H7 (cell line): ENCODE measurements around the gene KIFC1. TPM values are rescaled to one million over a fixed set of nuclear protein-coding genes. Genes with fewer than 3 reads are reported as not detected.
A peak's percentile ranks its signal among the peaks of the same experiment; 100 is the strongest.

Experiments used
- DNase-seq: peaks from one replicate; pipeline ENCODE4 v3.0.0; 2012
- H3K27me3 ChIP-seq: 2 replicates; pipeline ENCODE4 v1.6.0; 2011; ENCODE audit warnings: mild to moderate bottlenecking, low read length; ENCODE audit not compliant: control insufficient read depth, insufficient read depth
- H3K36me3 ChIP-seq: replicated peaks from 2 replicates; pipeline ENCODE4 v1.5.1; 2011; ENCODE audit warnings: low read length; ENCODE audit not compliant: control insufficient read depth, insufficient read depth
- H3K4me3 ChIP-seq: 2 replicates; pipeline ENCODE4 v1.5.1; 2011; ENCODE audit warnings: low read depth, mild to moderate bottlenecking, control low read depth, low read length, moderate library complexity; ENCODE audit not compliant: insufficient read depth
- total RNA-seq: library from RNA; depleted of rRNA; stranded (reverse); fragments of >200 nt; shearing (Covaris generic); gene quantifications from 2 replicates; pipeline ENCODE4 v1.2.3, GENCODE V29; 2014; rRNA removed

KIFC1 gene
- total RNA-seq, 1 experiment from 2014 or later = 101 TPM

- H3K4me3 ChIP-seq = no peak overlapping the region
- H3K27me3 ChIP-seq = no peaks in the 10 kb centered on the region
- peak; percentile 37 for DNase-seq
- H3K36me3 ChIP-seq = peaks cover 36% of the 10 kb centered on the region
Measured at GRCh38 chr6:33450434-33450833, 58.8 kb downstream of the KIFC1 start.

GRCh38 chr6:33451606-33452005, 60.0 kb downstream of the KIFC1 start:
- Histone ChIP-seq H3K36me3 (peaks cover 34% of the 10 kb centered on the region), H3K27me3 (no peaks in the 10 kb centered on the region), H3K4me3 (no peak overlapping the region)
- no peak for DNase-seq

GRCh38 chr6:33452496-33452895, 60.9 kb downstream of the KIFC1 start:
- no peak overlapping the region for H3K4me3 ChIP-seq
- H3K36me3 ChIP-seq = peaks cover 27% of the 10 kb centered on the region
- peak; percentile 58 for DNase-seq

GRCh38 chr6:33453393-33454008, 61.9 kb downstream of the KIFC1 start:
- peaks cover 18% of the 10 kb centered on the region for H3K36me3 ChIP-seq
- peak overlapping the region; percentile 79 for H3K4me3 ChIP-seq
- no peaks in the 10 kb centered on the region for H3K27me3 ChIP-seq
- DNase-seq = peak; percentile 72

More at GRCh38 chr6:33452496-33452895, 60.9 kb downstream of the KIFC1 start:
- H3K27me3 ChIP-seq = no peaks in the 10 kb centered on the region

- Histone ChIP-seq H3K4me3 (peak within 1 kb of the TSS; percentile 79), H3K27me3 (no peaks in the 10 kb centered on the region), H3K36me3 (peaks cover 10% of the 10 kb centered on the region)
- DNase-seq = peak; percentile 100
Measured at GRCh38 chr6:33454009-33454946, 62.7 kb downstream of the KIFC1 start, which contains the start of gene ZBTB9. TSS of gene ZBTB9 (plus strand) at chr6:33454576. CDS start at chr6:33455101, 525 bp downstream.

- no peaks in the 10 kb centered on the region for H3K27me3 ChIP-seq
- H3K4me3 ChIP-seq = peak overlapping the region; percentile 79
- peak; percentile 27 for DNase-seq
- peaks cover 6% of the 10 kb centered on the region for H3K36me3 ChIP-seq
Measured at GRCh38 chr6:33455051-33455450, 63.4 kb downstream of the KIFC1 start.

GRCh38 chr6:33456156-33456555, 64.5 kb downstream of the KIFC1 start:
- DNase-seq = no peak
- Histone ChIP-seq H3K36me3 (peaks cover 6% of the 10 kb centered on the region), H3K4me3 (no peak overlapping the region), H3K27me3 (no peaks in the 10 kb centered on the region)

GRCh38 chr6:33458676-33459075, 67.1 kb downstream of the KIFC1 start:
- H3K36me3 ChIP-seq = peaks cover 6% of the 10 kb centered on the region
- H3K4me3 ChIP-seq = no peak overlapping the region
- no peaks in the 10 kb centered on the region for H3K27me3 ChIP-seq
- no peak for DNase-seq

- no peaks in the 10 kb centered on the region for H3K27me3 ChIP-seq
- DNase-seq = no peak
- H3K4me3 ChIP-seq = no peak overlapping the region
- H3K36me3 ChIP-seq = peaks cover 6% of the 10 kb centered on the region
Measured at GRCh38 chr6:33459226-33459625, 67.6 kb downstream of the KIFC1 start.

Other genes starting within 250 kb of the KIFC1 start
- 0.48 and 0.67 TPM in 2 replicates for gene COL11A2, start 199.4 kb upstream of the KIFC1 start, total RNA-seq
- 16.7 and 18.1 TPM in 2 replicates for gene RXRB, start 191.2 kb upstream of the KIFC1 start, total RNA-seq
- 96.3 and 115 TPM in 2 replicates for gene SLC39A7, start 191.0 kb upstream of the KIFC1 start, total RNA-seq
- gene HSD17B8, start 187.2 kb upstream of the KIFC1 start, total RNA-seq = 14.7 and 16.0 TPM in 2 replicates
- gene RING1, start 183.3 kb upstream of the KIFC1 start, total RNA-seq = 18.5 and 19.7 TPM in 2 replicates
- 54.1 and 57.8 TPM in 2 replicates for gene VPS52, start 119.9 kb upstream of the KIFC1 start, total RNA-seq
- 3,561 and 4,135 TPM in 2 replicates for gene RPS18, start 119.7 kb upstream of the KIFC1 start, total RNA-seq
- 5.6 and 8.3 TPM in 2 replicates for gene B3GALT4, start 114.7 kb upstream of the KIFC1 start, total RNA-seq
- gene WDR46, start 102.6 kb upstream of the KIFC1 start, total RNA-seq = 72.0 and 96.6 TPM in 2 replicates
- gene PFDN6, start 102.2 kb upstream of the KIFC1 start, total RNA-seq = 87.9 and 90.2 TPM in 2 replicates
- 43.4 and 53.3 TPM in 2 replicates for gene RGL2, start 92.9 kb upstream of the KIFC1 start, total RNA-seq
- 27.9 and 30.6 TPM in 2 replicates for gene TAPBP, start 77.7 kb upstream of the KIFC1 start, total RNA-seq
- gene ZBTB22, start 74.1 kb upstream of the KIFC1 start, total RNA-seq = 11.6 and 14.9 TPM in 2 replicates
- gene DAXX, start 68.9 kb upstream of the KIFC1 start, total RNA-seq = 79.8 and 91.2 TPM in 2 replicates
- gene PHF1, start 19.2 kb downstream of the KIFC1 start, total RNA-seq = 38.3 and 41.9 TPM in 2 replicates
- gene CUTA, start 26.3 kb downstream of the KIFC1 start, total RNA-seq = 168 and 188 TPM in 2 replicates
- gene SYNGAP1, start 28.2 kb downstream of the KIFC1 start, total RNA-seq = 8.3 and 13.4 TPM in 2 replicates
- gene ZBTB9, start 62.8 kb downstream of the KIFC1 start, total RNA-seq = 15.5 and 16.4 TPM in 2 replicates
- gene BAK1, start 188.5 kb downstream of the KIFC1 start, total RNA-seq = 45.9 and 50.5 TPM in 2 replicates
- 23.4 and 26.0 TPM in 2 replicates for gene ITPR3, start 229.5 kb downstream of the KIFC1 start, total RNA-seq